Thyroid gland (tissue), 4 donors: ENCODE results near the gene NYAP2.

Experiments
- POLR2A ChIP-seq, 2 donors: fragments of 450-650 bp; IDR thresholded peaks; one replicate each; pipeline ENCODE4 v1.6.1; 2017; ENCODE audit warnings: antibody characterized with exemption in 2 of 2, mild to moderate bottlenecking in 2 of 2, moderate library complexity in 1 of 2
- TF ChIP-seq, protein P1 (sequence below), 6 experiments: fragments of 200-600 bp in 3 of 6; fragments of 450-650 bp in 3 of 6; sonication (generic) in 3 of 6; IDR thresholded peaks; one replicate each; pipeline ENCODE4 v1.5.1; 2016 to 2019; ENCODE audit warnings: antibody characterized with exemption in 6 of 6, mild to moderate bottlenecking in 2 of 6, inconsistent platforms in 1 of 6, moderate library complexity in 1 of 6

GRCh38 chr2:225690153-225690552, 290.6 kb downstream of the NYAP2 start:
- TF ChIP-seq, protein P1, sequence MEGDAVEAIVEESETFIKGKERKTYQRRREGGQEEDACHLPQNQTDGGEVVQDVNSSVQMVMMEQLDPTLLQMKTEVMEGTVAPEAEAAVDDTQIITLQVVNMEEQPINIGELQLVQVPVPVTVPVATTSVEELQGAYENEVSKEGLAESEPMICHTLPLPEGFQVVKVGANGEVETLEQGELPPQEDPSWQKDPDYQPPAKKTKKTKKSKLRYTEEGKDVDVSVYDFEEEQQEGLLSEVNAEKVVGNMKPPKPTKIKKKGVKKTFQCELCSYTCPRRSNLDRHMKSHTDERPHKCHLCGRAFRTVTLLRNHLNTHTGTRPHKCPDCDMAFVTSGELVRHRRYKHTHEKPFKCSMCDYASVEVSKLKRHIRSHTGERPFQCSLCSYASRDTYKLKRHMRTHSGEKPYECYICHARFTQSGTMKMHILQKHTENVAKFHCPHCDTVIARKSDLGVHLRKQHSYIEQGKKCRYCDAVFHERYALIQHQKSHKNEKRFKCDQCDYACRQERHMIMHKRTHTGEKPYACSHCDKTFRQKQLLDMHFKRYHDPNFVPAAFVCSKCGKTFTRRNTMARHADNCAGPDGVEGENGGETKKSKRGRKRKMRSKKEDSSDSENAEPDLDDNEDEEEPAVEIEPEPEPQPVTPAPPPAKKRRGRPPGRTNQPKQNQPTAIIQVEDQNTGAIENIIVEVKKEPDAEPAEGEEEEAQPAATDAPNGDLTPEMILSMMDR (IDR thresholded peaks at IDR 0.05): no peak
- TF ChIP-seq POLR2A (IDR thresholded peaks at IDR 0.05): no peak
